NCI-H146 treated with DMSO at 0.1 percent for 48 hours (cell line): Measurements from ENCODE around the gene VEZF1.
"Not testable (repeated sequence)": the region's sequence is repeated elsewhere in the genome, so short reads cannot be mapped to it uniquely, and the experiment has no call there.

ENCODE experiments used
- DNase-seq: peaks from one replicate; lab custom pipeline; 2025; ENCODE audit not compliant: unreplicated experiment; lab: John Stamatoyannopoulos, UW

The VEZF1 gene

GRCh38 chr17:57974053-57974824 lies 13.8 kb downstream of the VEZF1 start:
- not testable (repeated sequence) for DNase-seq

DNA sequence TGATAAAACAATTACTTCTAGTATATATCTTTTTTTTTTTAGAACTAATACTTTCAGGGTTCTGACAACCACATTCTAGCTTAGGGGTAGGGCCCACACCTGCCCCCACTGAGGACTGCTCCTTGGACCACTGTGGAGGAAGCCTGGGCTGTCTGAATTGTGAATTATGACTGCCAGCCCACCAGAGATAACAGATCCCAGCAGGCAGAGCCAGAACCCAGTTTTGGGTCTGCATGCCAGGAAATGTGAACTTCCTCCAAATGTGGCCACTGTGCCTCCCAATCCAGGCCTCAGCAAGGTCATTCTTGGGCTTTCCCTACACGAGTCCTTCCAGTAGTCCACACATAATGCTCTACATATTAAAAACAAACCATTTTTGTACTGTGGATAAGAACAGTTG lies 15.9 kb downstream of the VEZF1 start:
- DNase-seq: no peak

DNA sequence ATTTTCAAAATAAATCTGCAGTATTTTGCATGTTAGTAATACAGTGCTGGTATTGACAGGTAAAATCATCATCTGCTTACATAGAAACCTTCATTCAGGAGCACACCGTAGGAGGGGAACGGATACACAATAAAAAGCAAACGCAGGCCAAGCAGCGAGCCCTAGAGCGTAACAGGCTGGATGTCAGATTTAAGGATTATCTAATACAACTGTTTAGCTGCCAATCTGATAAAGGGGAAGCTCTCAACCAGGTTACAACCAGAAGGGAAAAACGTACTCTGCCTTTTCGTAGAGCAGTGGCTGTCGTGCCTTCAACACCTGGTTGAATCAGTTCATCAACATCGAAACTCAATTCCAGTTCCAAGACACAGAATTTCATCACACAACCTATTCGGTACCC lies 16.5 kb downstream of the VEZF1 start:
- DNase-seq: no peak

DNA sequence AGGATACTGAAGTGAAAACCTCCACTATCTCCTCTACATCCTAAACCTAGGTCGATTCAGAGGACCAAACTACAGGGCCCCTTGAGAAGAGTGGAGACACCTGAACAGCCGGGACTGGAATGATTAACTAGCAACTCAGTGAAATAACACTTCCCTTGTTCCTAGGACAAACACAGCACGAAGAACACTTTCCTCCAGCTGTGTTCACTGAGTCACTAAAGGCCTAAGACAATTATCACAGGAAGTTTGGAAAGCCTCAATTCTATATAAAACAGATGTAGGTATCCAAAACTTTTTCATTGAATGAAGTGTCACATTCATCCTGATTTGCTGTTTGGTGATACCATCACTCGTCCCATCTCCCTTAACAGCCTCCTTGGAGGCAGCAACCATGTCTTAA lies 17.3 kb downstream of the VEZF1 start:
- no peak for DNase-seq

DNA sequence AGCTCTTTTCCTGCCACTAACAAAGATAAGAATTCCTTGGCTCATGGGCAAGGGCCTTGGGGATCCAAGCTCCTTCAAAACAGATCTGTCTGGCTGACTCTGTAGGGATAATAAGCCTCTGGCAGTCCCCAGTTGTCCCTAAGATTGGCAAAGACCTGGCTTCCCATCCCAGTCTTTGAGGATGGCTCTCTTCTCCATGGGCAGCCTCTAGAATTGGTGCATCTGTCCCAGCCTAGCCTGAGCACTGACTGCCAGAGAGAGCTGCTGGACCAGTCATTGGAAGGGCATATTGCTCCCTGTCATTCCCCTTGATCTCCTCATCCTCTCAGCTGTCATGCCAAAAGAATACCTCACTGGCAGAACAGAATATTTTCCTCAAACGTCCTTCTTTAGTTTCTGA lies 19.6 kb downstream of the VEZF1 start:
- DNase-seq: no peak

DNA sequence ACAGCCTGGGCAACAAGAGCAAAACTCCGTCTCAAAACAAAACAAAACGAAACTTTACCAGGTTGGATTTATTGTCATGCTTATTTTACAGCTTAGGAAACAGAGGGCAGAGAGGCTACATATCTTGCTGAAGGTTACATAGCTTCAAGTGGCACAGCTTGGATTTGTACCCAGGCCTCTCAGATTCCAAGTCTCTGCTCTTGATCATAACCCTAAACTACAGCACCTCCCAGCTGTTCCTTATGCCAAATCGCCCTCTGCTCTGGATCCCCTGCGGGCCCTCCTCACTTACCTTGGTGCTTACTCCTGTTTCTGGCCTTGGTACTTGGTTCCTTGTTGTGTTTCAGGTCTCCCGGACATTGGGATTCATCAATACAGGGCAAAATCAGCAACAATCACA lies 21.2 kb downstream of the VEZF1 start:
- no peak for DNase-seq

DNA sequence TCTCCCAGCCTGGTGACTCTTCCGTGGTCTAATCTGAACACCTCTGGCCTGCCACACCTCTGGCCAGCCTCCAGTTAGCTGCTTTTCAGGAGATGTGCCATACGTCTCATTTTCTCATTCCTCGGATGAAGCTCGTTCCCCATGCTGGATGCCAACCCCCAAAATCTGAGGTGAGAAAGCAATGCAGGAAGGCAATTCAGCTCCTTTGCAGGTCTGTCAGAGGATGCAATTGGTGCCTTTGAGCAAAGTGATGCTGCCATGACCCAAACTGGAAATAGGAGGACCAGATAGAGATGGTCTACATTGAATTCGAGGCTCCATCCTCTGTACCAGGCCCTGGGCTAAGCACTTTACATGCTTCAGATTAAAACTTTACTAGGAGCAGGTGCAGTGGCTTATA lies 21.8 kb downstream of the VEZF1 start:
- DNase-seq: no peak

DNA sequence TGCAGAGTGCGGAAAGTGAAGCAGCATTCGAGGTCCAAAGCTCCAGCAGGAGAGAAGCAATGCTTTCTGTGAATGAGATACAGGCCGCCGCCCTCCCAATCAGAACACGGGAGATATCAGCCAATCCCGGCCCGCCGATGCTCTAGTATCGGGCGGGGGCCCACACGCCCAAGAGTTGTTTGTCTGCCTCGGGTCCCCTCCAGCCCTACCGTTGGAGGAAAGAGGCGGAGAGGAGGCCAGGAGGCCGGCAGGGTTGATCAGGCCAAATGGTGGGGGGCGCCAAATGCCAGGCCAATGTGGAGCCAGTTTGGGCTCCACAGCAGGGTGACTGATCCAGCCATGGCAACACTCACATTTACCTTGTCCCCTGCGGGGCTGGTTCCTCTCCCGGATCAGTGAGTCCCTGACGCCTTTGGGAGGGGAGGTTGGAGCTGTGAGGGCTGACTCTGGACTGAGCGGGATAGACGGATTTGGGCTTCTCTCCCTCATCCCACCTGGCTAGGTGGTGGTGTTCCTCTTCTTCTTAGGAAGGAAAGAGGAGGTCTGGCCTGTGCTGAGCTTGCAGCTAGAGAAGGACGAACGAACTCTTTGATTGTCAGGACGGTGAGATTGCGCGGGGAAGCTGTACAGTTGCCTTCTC lies 22.4 kb downstream of the VEZF1 start:
- no peak for DNase-seq

DNA sequence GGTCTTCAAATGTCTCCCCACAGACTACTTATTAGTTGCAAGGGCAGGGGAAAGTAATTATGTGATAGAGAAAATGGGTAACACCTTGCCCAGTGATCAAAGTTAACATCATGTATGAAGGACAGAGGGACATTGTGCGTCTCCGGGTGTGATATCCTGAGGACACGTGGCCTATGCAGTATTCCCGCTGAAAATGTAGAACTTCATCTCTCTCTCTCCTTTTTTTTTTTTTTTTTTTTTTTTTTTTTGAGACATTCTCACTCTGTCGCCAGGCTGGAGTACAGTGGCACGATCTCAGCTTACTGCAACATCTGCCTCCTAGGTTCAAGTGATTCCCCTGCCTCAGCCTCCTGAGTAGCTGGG lies 24.9 kb downstream of the VEZF1 start:
- DNase-seq: no peak

- no peak for DNase-seq
These were observed 25.5 kb downstream of the VEZF1 start for GRCh38 chr17:57962279-57963148.

DNA sequence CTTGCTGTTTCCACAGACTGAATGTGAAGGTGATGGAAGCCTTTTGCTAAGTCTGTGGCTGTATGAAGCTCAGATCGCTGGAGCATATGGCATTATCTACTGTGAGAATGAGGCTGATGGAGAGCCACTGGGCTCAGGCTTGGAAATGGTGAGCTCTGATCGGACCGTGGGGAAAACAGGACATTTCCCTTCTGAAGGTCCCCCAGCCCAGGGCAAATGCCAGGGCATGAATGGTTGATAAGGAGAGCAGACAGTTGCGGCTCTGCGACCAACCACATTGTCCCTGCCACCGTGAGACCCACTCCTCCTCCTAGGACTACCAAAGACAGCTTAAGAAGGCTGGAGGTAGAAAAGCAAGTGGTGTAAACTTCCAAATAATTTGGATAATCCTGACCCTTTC lies 28.1 kb downstream of the VEZF1 start:
- DNase-seq: no peak

DNA sequence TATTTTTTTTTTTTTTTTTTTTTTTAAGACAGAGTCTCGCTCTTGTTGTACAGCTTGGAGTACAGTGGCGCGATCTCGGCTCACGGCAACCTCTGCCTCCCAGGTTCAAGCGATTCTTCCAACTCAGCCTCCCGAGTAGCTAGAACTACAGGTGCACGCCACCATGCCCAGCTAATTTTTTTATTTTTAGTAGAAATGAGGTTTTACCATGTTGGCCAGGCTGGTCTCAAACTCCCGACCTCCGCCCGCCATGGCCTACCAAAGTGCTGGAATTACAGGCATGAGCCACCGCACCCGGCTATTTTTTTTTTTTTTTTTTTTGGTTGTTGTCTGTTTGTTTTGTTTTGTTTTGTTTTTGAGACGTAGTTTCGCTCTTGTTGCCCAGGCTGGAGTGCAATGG lies 29.7 kb downstream of the VEZF1 start:
- not testable (repeated sequence) for DNase-seq

GRCh38 chr17:57957886-57958285 lies 30.2 kb downstream of the VEZF1 start:
- no peak for DNase-seq

DNA sequence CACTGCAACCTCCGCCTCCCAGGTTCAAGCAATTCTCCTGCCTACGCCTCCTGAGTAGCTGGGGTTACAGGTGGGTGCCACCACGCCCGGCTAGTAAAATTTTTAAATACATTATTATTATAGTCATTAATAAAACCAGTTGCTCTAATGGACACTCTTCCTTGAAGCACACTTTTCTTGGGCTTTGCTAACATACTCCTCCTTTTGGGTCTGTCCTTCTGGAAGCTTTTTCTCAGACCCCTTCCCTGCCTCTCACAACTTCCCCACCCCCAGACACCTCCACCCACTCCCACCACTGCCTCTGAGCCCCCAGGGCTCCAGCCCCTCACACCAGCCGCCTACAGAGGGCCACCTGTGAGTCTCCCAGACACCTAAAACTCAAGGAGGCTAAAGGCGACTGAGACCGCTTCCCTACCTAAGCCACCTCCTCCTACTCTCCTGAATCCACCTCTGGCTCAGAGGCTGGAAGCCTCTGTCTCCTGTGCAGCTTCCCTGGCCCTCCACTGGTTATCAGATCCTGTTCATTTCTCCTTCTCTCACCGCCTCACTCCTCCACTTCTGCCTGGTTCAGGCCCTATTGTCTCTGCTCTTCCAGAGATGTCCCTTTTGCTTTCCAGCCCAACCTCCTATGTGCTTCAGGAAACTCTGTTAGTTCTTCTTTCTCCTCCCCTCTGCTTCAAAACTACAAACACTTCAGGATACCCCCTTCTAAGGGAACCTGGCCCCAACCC lies 30.8 kb downstream of the VEZF1 start:
- no peak for DNase-seq

DNA sequence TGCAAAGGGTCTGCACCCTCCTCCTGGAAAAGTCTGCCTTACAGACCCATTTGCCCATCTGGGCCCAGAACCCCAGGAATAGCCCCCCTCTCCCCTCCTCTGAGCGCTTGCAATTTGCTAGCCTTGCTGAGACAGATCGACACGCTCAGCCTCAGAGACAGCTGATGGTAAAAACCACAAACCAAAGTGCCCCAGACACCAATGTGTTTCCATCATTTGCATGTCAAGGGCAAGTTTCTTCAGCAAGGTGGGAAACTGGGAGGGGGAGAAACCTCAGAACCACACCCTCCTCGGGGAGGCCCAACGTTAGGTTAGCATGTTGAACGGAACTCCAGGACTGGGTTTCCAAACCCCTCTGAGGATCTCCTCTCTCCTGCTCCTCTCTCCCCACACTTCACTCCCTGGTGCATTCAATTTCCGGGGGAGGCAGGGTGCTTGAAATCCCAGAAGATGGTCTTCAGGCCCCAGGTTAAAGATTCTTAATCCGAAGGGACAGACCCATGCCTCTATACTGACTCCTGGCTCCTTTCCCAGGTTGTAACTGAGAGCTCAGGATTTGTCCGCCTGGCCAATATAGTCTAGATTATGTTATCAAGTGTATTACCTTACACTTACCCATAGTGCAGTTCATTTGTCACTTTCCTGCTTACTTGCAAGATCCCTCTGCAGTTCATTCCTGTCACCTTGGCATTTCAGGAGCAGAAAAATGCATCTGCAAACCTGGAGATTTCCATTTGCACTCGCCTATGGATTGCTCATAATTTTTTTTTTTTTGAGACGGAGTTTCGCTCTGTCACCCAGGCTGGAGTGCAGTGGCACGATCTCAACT lies 31.5 kb downstream of the VEZF1 start:
- DNase-seq: no peak

GRCh38 chr17:57955183-57955931 lies 32.7 kb downstream of the VEZF1 start, which contains the start of gene CUEDC1:
Gene CUEDC1 (minus strand): TSS chr17:57955412. CDS start chr17:57885564, 69,848 bp downstream.
- DNase-seq: peak; percentile 11

DNA sequence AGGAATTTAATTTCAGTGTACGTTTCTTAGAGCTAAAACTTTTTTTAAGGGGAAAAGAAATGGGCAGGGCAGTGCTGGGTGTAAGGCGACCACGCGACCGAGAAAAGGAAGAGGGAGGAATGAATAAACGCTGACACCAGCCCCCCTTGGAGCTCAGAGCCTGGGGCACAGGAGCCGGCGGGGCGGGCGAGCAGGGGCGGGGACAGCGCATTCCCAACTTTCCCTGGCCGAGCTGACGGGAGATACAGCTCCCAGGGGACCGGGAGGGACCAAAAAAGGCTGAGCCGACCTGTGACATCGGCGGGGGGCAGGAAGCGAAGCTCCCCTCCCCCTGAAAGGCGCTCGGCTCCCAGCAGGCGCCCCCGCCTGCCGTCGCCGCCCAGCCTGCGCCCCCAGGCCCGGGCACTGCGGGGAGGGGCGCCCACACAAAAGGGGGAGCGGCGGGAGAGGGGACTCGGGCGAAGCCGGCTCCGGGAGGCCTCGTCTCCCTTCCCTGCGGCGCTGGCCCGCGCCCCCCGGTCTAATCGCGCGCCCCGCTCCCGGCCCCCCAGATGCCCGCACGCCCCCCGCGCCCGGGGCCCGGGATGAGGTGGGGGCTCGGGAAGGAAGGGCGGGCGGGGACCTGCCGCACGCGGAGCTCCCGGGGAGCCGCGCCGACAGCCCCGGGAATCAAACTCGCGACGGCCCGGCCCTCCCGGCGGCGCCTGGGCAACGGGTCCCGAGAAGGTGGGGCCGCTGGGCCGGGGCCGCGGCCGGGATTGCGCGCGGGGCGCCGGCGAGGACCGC lies 33.5 kb downstream of the VEZF1 start:
- DNase-seq: peak; percentile 38

- DNase-seq: no peak
These were observed 34.2 kb downstream of the VEZF1 start for GRCh38 chr17:57953705-57954396.
